Neural progenitor cell (in vitro differentiated cells): ENCODE data around the gene AGPAT4.

Experiments used
- CTCF ChIP-seq: fragments of 200-600 bp; sonication (generic); IDR thresholded peaks from 2 replicates; pipeline ENCODE4 v1.5.1; 2017; ENCODE audit warnings: antibody characterized with exemption, mild to moderate bottlenecking
- EZH2 ChIP-seq: fragments of 200-600 bp; sonication (generic); IDR thresholded peaks from 2 replicates; pipeline ENCODE4 v1.6.1; 2017; ENCODE audit warnings: antibody characterized with exemption, mild to moderate bottlenecking, moderate library complexity

- TF ChIP-seq CTCF (no peak), EZH2 (no peak)
Observed at GRCh38 chr6:161100072-161100471, 173.8 kb downstream of the AGPAT4 start.
